Sigmoid colon (tissue), 4 donors: ENCODE results near the gene TMTC2.

Experiments
- CTCF ChIP-seq, 4 experiments: fragments of 450-650 bp in 3 of 4; fragments of 200-600 bp in 1 of 4; IDR thresholded peaks; one replicate each; pipeline ENCODE4 v1.5.1; 2016 to 2019; ENCODE audit warnings: antibody characterized with exemption in 4 of 4, mild to moderate bottlenecking in 3 of 4, moderate library complexity in 2 of 4
- EP300 ChIP-seq, 4 donors: sonication (generic); formaldehyde crosslinking; IDR thresholded peaks; one replicate each; pipeline ENCODE4 v1.6.1; 2017; ENCODE audit warnings: antibody characterized with exemption in 4 of 4
- POLR2A ChIP-seq, 2 donors: fragments of 450-650 bp; IDR thresholded peaks; one replicate each; pipeline ENCODE4 v1.6.1; 2016; ENCODE audit warnings: antibody characterized with exemption in 2 of 2, mild to moderate bottlenecking in 2 of 2, moderate library complexity in 2 of 2
- POLR2AphosphoS5 ChIP-seq, 4 donors: sonication (generic); formaldehyde crosslinking; IDR thresholded peaks; one replicate each; pipeline ENCODE4 v1.6.1; 2017; ENCODE audit warnings: antibody characterized with exemption in 4 of 4

GRCh38 chr12:82893896-82894295 lies 207.2 kb downstream of the TMTC2 start:
- TF ChIP-seq CTCF (IDR thresholded peaks at IDR 0.05) (no peak), POLR2A (IDR thresholded peaks at IDR 0.05) (no peak), POLR2AphosphoS5 (IDR thresholded peaks at IDR 0.05) (no peak), EP300 (IDR thresholded peaks at IDR 0.05) (no peak)
